HAP-1 (cell line): ENCODE data around the gene GSK3B.

Experiments
- DNase-seq, 2 experiments: peaks; one replicate each; pipeline ENCODE4 v3.0.0-alpha.2; 2016 to 2020; ENCODE audit warnings: low spot score in 2 of 2
- H3K27me3 ChIP-seq: fragments of 250-450 bp; sonication (Bioruptor Pico); 2 replicates; pipeline ENCODE4 v1.5.1; 2020; ENCODE audit warnings: low read depth, mild to moderate bottlenecking, moderate library complexity
- H3K36me3 ChIP-seq: fragments of 250-450 bp; sonication (Bioruptor Pico); replicated peaks from 2 replicates; pipeline ENCODE4 v1.5.1; 2020; ENCODE audit warnings: mild to moderate bottlenecking
- H3K4me1 ChIP-seq: fragments of 250-450 bp; sonication (Bioruptor Pico); 2 replicates; pipeline ENCODE4 v1.5.1; 2020; ENCODE audit warnings: mild to moderate bottlenecking
- H3K4me3 ChIP-seq: fragments of 250-450 bp; sonication (Bioruptor Pico); 2 replicates; pipeline ENCODE4 v1.5.1; 2020; ENCODE audit warnings: mild to moderate bottlenecking, moderate library complexity
- H3K9me3 ChIP-seq: fragments of 250-450 bp; sonication (Bioruptor Pico); 2 replicates; pipeline ENCODE4 v1.5.1; 2020; ENCODE audit warnings: mild to moderate bottlenecking, moderate library complexity
- in situ Hi-C: fragments of 300-500 bp; cut with MboI; formaldehyde crosslinking; loops from 3 replicates; pipeline ENCODE4 v1.14.3; 2020; ENCODE audit warnings: low sequenced_read_pairs, inconsistent platforms, mixed read lengths

GSK3B gene

DNA sequence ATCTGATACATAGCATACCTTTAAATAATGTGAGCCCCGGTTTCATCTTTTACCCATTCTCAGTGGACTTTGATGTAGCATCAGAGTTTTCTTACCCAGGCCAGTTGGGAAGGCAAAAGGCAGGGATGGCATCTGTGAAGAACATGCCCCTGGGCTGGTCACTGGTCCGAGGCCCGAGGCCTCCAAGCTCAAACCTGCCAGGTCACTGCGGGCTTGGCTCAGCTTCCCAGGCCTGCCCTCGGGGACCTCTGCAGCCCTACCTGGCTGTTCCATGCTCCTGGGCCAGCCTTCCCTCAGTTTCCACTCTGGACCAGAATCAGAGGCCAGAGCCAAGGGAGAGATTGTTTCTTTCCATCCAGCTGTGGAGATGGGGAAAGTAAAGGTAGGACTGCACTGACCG lies 285.4 kb downstream of the GSK3B start:
- in situ Hi-C loops: no loop called here
- Histone ChIP-seq H3K9me3 (no peaks in the 10 kb centered on the region), H3K36me3 (no peaks in the 10 kb centered on the region), H3K27me3 (no peaks in the 10 kb centered on the region), H3K4me1 (no peaks in the 10 kb centered on the region), H3K4me3 (no peak overlapping the region)
- DNase-seq: no peak

DNA sequence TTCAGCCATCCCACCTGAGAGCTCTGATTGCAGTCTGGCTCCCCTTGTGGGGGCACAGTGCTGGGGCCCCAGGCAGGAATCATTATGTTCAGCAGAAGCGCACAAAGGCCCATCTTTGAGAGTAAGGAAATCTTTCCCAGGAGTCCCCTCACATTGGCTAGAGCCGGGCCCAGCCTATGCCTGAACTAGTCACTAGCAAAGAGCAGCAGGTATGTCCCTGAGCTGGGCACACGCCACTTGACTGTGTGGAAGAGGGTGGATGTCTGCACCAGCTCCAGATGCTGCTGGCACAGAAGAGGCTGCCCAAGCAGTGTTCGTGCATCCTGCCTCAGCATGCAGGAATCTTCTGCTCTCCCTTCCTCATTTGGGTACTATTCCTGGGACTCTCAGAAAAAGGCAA lies 286.0 kb downstream of the GSK3B start:
- in situ Hi-C loops: no loop called here
- H3K4me1 ChIP-seq: no peaks in the 10 kb centered on the region
- DNase-seq: no peak
- H3K9me3 ChIP-seq: no peaks in the 10 kb centered on the region
- no peak overlapping the region for H3K4me3 ChIP-seq
- no peaks in the 10 kb centered on the region for H3K27me3 ChIP-seq
- no peaks in the 10 kb centered on the region for H3K36me3 ChIP-seq

DNA sequence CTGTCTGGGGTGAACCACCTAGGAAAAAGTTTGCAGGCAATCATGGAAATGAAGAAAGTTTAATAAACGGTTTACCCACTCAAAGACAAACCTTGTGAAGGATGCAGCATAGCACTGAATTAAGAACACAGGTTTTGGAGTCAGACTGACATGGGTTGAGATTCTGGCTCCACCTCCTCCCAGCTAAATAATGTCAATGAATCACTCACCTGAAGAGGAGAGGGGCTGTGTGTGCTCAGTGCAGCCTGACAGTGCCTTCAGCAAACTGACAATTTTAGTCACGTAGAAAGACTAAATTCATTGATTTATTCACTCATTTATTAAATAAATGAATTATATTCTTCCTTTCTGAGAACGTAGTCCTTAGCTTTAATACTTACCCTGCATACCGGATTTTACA lies 293.4 kb downstream of the GSK3B start:
- no peak overlapping the region for H3K4me3 ChIP-seq
- no peaks in the 10 kb centered on the region for H3K36me3 ChIP-seq
- no peaks in the 10 kb centered on the region for H3K4me1 ChIP-seq
- H3K9me3 ChIP-seq: no peaks in the 10 kb centered on the region
- in situ Hi-C loops: no loop called here
- H3K27me3 ChIP-seq: no peaks in the 10 kb centered on the region
- no peak for DNase-seq

DNA sequence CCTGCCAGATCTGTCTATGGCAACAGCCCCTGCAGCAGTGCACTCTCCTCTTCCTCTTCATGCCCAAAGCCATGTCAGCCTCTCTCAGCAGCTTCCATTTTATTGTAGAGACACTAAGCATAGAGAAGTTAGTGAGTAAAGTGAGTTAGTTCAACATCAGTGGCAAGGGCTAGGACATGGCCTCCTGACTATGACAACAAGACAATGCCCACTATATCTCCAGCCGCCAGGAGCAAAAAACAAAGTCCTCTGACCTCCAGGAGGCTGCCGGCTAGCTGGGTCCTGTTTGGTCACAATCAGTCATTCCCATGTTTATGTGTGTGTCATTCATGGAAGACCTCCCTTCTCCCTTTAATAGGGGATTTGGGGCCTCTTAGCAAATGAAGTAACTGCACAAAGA lies 297.5 kb downstream of the GSK3B start:
- DNase-seq: no peak
- no peaks in the 10 kb centered on the region for H3K36me3 ChIP-seq
- in situ Hi-C loops: no loop called here
- H3K9me3 ChIP-seq: no peaks in the 10 kb centered on the region
- no peak overlapping the region for H3K4me3 ChIP-seq
- no peaks in the 10 kb centered on the region for H3K27me3 ChIP-seq
- H3K4me1 ChIP-seq: peaks cover 9% of the 10 kb centered on the region

DNA sequence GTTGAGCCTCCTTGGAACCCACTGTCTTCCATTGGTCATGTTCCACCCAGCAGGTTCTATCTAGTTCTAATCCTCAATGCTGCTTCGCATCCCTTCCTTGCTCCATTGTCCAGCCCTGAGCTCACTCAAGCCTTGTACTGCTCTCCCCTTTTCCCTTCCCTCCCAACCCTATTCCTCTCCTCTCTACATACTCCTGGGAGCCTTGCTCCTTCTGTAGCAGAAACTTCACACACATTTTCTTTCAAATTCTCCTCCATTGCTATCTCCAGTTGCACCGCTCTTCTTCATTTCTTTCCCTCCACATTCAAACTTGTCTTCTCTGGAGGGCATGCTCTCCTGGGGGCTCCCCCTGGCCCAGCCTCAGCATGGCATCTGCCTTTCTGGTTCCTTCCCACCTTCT lies 297.9 kb downstream of the GSK3B start:
- no peaks in the 10 kb centered on the region for H3K36me3 ChIP-seq
- H3K9me3 ChIP-seq: no peaks in the 10 kb centered on the region
- H3K27me3 ChIP-seq: no peaks in the 10 kb centered on the region
- DNase-seq: no peak
- in situ Hi-C loops: no loop called here
- H3K4me3 ChIP-seq: no peak overlapping the region
- H3K4me1 ChIP-seq: peaks cover 9% of the 10 kb centered on the region

DNA sequence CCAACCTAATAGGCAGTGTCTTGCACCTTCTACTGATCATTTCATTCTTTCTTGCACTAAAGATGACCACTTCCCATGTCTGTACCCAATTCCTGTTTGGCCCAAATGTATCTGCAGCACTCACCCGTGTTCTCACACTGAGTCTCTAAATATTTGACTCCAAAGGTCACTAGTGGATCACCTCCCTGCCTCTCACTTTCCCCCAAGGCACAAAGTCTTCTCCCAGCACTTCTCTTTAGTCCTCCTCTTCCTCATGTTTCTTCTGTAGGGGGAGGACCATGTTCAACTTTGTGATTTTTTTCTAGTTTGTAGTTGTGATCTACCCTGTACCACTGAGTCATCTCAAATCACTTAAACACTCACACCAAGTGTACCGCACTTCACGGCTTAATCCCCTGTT lies 298.4 kb downstream of the GSK3B start:
- no peak for DNase-seq
- peaks cover 9% of the 10 kb centered on the region for H3K4me1 ChIP-seq
- H3K9me3 ChIP-seq: no peaks in the 10 kb centered on the region
- no peaks in the 10 kb centered on the region for H3K36me3 ChIP-seq
- in situ Hi-C loops: no loop called here
- H3K27me3 ChIP-seq: no peaks in the 10 kb centered on the region
- H3K4me3 ChIP-seq: no peak overlapping the region

DNA sequence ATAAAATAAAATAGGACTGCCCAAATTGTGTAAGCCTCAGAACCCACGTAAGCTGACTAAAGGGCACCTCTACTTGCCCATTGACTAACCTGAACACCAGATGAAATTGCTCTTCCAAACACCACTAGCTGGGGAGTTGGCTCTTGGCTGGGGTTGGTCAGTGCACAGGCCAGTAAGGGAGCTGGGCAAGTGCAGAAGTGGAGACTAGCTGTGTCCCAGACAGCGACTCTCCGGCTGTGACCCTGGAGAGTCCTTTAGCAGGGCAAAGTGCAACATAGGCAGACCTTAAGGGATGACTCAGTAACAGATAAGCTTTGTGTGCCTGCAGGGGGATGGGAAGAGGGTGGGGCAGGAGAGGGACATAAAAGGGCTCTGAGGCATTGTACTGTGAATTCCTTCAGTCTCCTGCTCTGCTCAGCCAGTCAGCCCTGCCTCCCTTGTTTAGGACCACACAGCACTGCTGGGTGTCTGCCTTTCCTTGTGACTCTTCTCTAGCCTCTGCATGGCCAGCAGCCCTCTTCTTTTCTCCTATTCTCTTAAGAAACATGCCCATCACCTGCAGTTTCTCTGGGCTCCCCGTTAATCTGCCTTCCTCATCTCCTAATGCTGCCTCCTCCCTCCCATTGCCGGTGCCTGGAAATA lies 299.2 kb downstream of the GSK3B start:
- in situ Hi-C loops: no loop called here
- Histone ChIP-seq H3K4me1 (peaks cover 9% of the 10 kb centered on the region), H3K27me3 (no peaks in the 10 kb centered on the region), H3K9me3 (no peaks in the 10 kb centered on the region), H3K4me3 (no peak overlapping the region), H3K36me3 (no peaks in the 10 kb centered on the region)
- DNase-seq: peak; percentile 45 to 57

DNA sequence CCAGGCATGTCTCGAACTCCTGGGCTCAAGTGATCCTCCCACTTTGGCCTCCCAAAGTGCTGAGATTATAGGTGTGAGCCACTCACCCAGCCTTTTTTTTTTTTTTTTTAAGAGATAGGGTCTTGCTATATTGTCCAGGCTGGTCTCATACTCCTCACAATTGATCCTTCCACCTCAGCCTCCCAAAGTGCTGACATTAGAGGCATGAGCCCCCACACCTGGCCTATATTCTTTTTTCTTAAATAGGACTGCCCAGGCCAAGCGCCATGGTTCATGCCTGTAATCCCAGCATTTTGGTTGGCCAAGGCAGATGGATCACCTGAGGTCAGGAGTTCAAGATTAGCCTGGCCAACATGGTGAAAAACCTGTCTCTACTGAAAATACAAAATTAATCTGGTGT lies 299.8 kb downstream of the GSK3B start:
- Histone ChIP-seq H3K4me1 (peaks cover 9% of the 10 kb centered on the region), H3K4me3 (no peak overlapping the region), H3K9me3 (no peaks in the 10 kb centered on the region), H3K27me3 (no peaks in the 10 kb centered on the region), H3K36me3 (no peaks in the 10 kb centered on the region)
- in situ Hi-C loops: no loop called here
- no peak for DNase-seq

DNA sequence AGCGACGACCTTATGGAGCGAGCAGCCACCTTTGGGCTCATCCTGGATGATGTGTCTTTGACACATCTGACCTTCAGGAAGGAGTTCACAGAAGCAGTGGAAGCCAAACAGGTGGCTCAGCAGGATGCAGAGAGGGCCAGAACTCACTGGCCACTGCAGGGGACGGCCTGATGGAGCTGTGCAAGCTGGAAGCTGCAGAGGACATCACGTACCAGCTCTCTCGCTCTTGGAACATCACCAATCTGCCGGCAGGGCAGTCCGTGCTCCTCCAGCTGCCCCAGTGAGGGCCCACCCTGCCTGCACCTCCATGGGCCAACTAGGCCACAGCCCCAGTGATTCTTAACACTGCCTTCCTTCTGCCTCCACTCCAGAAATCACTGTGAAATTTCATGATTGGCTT lies 302.0 kb downstream of the GSK3B start:
- Histone ChIP-seq H3K27me3 (no peaks in the 10 kb centered on the region), H3K9me3 (no peaks in the 10 kb centered on the region), H3K4me1 (peaks cover 9% of the 10 kb centered on the region), H3K36me3 (no peaks in the 10 kb centered on the region), H3K4me3 (no peak overlapping the region)
- DNase-seq: no peak
- in situ Hi-C loops: no loop called here

DNA sequence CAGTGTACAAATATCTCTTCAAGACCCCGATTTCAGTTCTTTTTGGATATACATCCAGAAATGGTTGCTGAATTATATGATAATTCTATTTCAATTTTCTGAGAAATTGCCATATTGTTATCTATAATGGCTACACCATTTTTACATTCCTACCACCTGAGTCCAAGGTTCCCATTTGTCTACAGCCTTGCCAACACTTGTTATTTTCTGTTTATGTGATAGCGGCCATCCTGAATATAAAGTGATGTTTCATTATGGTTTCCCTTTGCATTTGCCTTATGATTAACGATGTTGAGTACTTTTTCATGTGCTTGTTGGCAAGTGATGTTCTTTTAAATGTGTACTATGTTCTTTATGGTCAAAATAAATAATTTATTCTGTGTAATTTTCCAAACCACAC lies 303.9 kb downstream of the GSK3B start:
- H3K4me1 ChIP-seq: peaks cover 6% of the 10 kb centered on the region
- H3K9me3 ChIP-seq: no peaks in the 10 kb centered on the region
- in situ Hi-C loops: no loop called here
- H3K27me3 ChIP-seq: no peaks in the 10 kb centered on the region
- H3K36me3 ChIP-seq: no peaks in the 10 kb centered on the region
- H3K4me3 ChIP-seq: no peak overlapping the region
- no peak for DNase-seq

DNA sequence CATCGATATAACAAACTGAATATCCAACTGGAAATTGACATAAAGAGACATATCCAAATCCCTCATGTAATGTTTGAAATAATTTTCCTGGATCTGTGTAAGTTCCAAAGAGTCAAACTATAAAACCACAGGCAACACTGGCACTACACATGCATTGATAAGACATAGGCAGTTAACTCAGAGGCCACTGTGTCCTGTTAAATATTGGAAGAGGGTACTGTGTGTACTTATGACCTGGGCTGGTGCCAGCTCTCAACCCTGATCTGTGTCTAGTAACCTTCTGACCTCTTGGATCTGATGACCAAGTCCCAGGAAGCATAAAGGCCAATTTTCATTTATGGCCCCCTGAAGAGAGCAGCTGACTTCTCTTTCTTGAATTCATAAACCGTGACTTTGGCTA lies 307.8 kb downstream of the GSK3B start:
- no peak overlapping the region for H3K4me3 ChIP-seq

DNA sequence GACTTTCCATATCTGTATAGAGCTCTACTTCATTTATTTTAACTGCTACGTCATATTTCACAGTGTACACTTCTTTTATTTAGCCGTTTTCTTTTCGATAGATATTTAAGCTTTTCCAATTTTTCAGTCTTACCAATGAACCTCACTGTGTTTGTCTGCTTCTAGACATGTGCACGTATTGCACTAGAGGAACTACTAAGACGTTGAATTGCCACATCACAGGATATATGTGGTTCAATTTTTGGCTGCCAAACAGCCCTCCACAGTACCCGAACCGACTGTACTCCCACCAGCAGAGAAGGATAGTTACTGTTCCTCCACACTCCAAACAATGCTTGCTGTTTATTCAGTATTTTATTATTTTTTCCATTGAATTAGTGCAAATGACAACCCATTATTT lies 310.4 kb downstream of the GSK3B start:
- no peak overlapping the region for H3K4me3 ChIP-seq
- H3K9me3 ChIP-seq: no peaks in the 10 kb centered on the region
- DNase-seq: no peak
- H3K4me1 ChIP-seq: no peaks in the 10 kb centered on the region
- H3K36me3 ChIP-seq: no peaks in the 10 kb centered on the region
- in situ Hi-C loops: no loop called here
- no peaks in the 10 kb centered on the region for H3K27me3 ChIP-seq

More for the DNA sequence above, 307.8 kb downstream of the GSK3B start:
- no peak for DNase-seq
- Histone ChIP-seq H3K36me3 (no peaks in the 10 kb centered on the region), H3K27me3 (no peaks in the 10 kb centered on the region), H3K9me3 (no peaks in the 10 kb centered on the region), H3K4me1 (no peaks in the 10 kb centered on the region)
- in situ Hi-C loops: no loop called here

DNA sequence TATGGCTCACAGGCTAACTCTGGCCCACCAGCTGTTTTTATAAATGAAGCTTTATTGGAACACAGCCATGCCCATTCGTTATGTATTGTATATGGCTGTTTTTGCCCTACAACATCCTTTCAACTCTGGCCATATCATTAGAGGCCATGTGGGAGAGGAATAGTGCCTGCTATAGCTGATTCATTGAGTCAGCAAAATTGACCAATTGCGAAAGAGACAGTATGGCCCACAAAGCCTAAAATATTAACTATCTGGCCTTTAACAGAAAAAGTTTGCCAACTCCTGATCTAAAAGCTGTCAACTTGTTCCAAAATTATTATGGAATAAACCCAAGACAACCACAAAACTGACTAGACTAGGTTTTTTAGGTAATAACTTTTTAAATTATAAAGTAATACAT lies 311.0 kb downstream of the GSK3B start:
- no peak for DNase-seq
- H3K4me1 ChIP-seq: no peaks in the 10 kb centered on the region
- in situ Hi-C loops: no loop called here

DNA sequence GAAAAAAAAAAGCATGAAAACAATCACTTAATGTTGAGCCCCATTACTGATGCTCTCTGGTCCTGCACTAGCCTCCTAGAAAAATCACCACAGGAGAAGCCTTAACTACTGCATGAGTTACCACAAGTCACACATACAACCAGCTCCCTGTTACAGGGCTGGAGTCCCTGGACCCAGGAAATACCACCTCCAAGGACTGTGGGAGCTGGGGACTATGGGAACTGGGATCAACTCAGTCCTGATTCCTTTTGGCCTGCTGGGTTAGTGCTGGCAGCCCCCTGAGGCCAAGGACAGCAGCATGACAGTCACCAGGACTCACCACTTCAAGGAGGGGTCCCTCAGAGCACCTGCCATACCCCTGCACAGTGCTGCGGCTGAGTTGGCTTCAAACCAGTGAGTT lies 311.8 kb downstream of the GSK3B start:
- in situ Hi-C loops: no loop called here
- DNase-seq: no peak
- H3K4me1 ChIP-seq: no peaks in the 10 kb centered on the region

More for the DNA sequence above, 311.0 kb downstream of the GSK3B start:
- no peaks in the 10 kb centered on the region for H3K27me3 ChIP-seq
- no peaks in the 10 kb centered on the region for H3K9me3 ChIP-seq
- no peaks in the 10 kb centered on the region for H3K36me3 ChIP-seq
- no peak overlapping the region for H3K4me3 ChIP-seq

More for the DNA sequence above, 311.8 kb downstream of the GSK3B start:
- Histone ChIP-seq H3K9me3 (no peaks in the 10 kb centered on the region), H3K27me3 (no peaks in the 10 kb centered on the region), H3K36me3 (no peaks in the 10 kb centered on the region), H3K4me3 (no peak overlapping the region)
